ENCODE data around the gene WDR38. TPM values are rescaled to one million over a fixed set of nuclear protein-coding genes. Genes with fewer than 3 reads are reported as not detected.

The WDR38 gene
- polyA plus RNA-seq, 1 donor = not detected

DNA sequence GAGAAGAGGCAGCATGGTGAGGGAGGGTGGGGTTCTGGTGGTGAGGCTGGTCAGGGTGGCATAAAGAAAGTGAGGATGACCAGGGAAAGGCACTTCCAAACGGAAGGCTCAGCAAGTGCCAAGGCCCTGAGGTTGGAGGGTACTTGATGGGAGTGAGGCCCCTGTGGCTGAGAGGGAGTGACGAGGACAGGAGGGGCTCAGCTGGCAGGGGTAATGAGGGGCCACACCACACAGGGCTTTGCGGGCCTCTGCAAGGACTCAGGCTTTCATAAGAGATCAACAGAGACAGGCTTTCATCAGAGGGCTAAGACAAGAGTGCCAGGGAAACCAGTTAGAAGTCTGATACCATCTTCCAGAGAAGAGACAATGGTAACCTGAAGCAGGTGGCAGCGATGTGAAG is 32.3 kb downstream of the WDR38 start:
- Histone ChIP-seq H3K4me1 (ENCODE audit: control insufficient read depth, insufficient read depth, low read length) (no peaks in the 10 kb centered on the region), H3K9me3 (ENCODE audit: control insufficient read depth, low read depth, low read length) (no peaks in the 10 kb centered on the region), H3K36me3 (ENCODE audit: control insufficient read depth, insufficient read depth, low read length) (peaks cover 79% of the 10 kb centered on the region), H3K27ac (ENCODE audit: low read length) (no peak overlapping the region), H3K4me3 (ENCODE audit: low read length) (no peak overlapping the region), H3K27me3 (ENCODE audit: control insufficient read depth, insufficient read depth, low read length) (no peaks in the 10 kb centered on the region)
- WGBS (ENCODE audit: insufficient coverage, low lambda C conversion rate) = no CpG with 5 or more reads among the region's 4 CpGs
- no peak for DNase-seq

DNA sequence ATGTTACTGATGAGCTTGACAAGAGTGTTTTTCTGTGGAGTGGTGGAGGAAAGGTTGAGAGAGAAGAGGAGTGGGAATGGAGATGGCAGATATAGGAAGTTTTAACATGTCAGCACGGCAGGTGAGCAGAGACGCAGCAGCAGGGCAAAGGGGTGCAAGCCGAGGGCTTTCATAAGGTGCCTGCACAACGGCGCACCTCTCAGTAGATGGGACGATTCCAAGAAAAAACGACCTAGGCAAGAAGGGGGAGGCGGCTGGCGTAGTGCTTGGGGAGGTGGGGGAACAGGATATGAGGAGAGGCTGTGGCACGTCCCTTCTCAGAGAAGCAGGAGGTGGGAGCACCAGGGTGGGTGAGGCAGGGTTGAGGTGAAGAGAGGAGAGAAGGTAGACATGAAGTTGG is 33.2 kb downstream of the WDR38 start:
- WGBS (ENCODE audit: insufficient coverage, low lambda C conversion rate) = no CpG with 5 or more reads among the region's 10 CpGs
- Histone ChIP-seq H3K27me3 (ENCODE audit: control insufficient read depth, insufficient read depth, low read length) (no peaks in the 10 kb centered on the region), H3K36me3 (ENCODE audit: control insufficient read depth, insufficient read depth, low read length) (peaks cover 79% of the 10 kb centered on the region), H3K4me3 (ENCODE audit: low read length) (no peak overlapping the region), H3K27ac (ENCODE audit: low read length) (no peak overlapping the region), H3K4me1 (ENCODE audit: control insufficient read depth, insufficient read depth, low read length) (no peaks in the 10 kb centered on the region), H3K9me3 (ENCODE audit: control insufficient read depth, low read depth, low read length) (no peaks in the 10 kb centered on the region)
- no peak for DNase-seq

DNA sequence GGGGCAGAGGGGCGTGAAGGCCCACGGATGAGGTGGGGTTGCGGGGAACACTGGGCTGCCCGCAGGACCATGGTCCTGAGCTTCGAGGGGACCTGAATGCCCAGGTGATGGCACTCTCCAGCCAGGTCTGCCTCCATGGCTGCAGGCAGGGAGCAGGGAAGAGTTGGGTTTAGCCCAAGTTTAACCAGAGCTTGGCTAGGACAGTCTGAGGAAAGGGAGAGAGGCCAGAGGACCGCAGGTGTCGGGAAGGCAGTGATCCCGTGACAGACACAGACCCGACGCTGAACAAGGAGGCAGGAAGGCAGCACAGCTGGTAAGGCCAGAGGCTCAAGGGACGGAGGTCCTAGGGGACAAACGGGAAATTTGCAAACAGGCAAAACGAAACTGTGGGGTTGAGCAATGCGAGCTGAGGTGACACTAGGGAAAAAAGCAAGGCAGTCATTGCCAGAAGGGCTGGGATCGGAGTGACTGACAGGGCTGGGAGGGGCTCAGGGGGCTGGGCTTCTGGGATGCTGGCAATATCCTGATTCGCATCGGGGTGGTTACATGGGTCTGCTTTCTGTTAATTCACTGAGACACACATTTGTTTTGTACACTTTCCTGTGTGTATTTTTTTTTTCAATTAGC is 33.7 kb downstream of the WDR38 start:
- no peak for DNase-seq
- Histone ChIP-seq H3K27me3 (ENCODE audit: control insufficient read depth, insufficient read depth, low read length) (no peaks in the 10 kb centered on the region), H3K4me3 (ENCODE audit: low read length) (no peak overlapping the region), H3K27ac (ENCODE audit: low read length) (no peak overlapping the region), H3K4me1 (ENCODE audit: control insufficient read depth, insufficient read depth, low read length) (no peaks in the 10 kb centered on the region), H3K36me3 (ENCODE audit: control insufficient read depth, insufficient read depth, low read length) (peaks cover 76% of the 10 kb centered on the region), H3K9me3 (ENCODE audit: control insufficient read depth, low read depth, low read length) (no peaks in the 10 kb centered on the region)
- WGBS (ENCODE audit: insufficient coverage, low lambda C conversion rate) = 83% methylated on average over 4 of the region's 17 CpGs

DNA sequence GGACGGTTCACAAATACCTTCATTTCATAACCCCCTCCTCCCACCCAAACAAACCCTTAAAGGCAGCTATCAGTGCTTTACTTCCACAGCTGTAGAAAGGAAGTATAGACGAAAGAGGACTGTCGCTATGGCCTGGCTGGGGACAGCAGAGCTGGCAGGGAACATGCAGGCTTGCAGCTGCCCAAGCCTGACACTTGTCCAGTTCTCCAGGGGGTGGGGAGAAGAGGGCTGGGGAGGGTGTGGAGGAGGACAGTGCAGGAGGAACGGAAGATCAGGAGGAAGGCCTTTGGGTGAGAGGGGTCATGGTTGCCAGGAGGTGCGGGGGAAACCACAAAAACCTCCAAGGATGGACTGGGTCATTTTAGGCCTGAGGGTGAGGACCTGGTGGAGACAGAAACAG is 34.6 kb downstream of the WDR38 start:
- Histone ChIP-seq H3K4me3 (ENCODE audit: low read length) (no peak overlapping the region), H3K9me3 (ENCODE audit: control insufficient read depth, low read depth, low read length) (no peaks in the 10 kb centered on the region), H3K27me3 (ENCODE audit: control insufficient read depth, insufficient read depth, low read length) (no peaks in the 10 kb centered on the region), H3K36me3 (ENCODE audit: control insufficient read depth, insufficient read depth, low read length) (peaks cover 72% of the 10 kb centered on the region), H3K4me1 (ENCODE audit: control insufficient read depth, insufficient read depth, low read length) (no peaks in the 10 kb centered on the region), H3K27ac (ENCODE audit: low read length) (no peak overlapping the region)
- no CpG with 5 or more reads among the region's 5 CpGs for WGBS (ENCODE audit: insufficient coverage, low lambda C conversion rate)
- no peak for DNase-seq

DNA sequence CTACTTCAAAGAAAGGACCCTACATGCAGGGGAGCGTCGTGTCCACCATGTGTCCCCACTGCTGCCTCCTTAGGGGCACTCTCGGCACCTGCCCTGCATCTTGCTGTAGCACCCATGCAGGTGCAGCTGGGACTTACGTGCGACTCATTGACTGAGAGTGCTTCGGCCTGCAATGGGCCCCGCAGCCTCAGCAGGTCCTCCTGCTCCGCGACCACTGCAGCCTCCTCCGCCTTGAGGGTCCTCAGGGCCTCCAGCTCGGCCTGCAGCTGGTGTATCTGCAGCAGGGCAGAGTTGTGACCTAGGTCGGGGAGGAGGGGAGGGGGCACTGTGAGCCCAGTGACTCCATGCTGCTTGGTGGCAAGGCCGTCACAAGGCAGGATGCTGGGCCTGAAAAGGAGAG is 35.7 kb downstream of the WDR38 start:
- Histone ChIP-seq H3K4me1 (ENCODE audit: control insufficient read depth, insufficient read depth, low read length) (no peaks in the 10 kb centered on the region), H3K4me3 (ENCODE audit: low read length) (no peak overlapping the region), H3K36me3 (ENCODE audit: control insufficient read depth, insufficient read depth, low read length) (peaks cover 80% of the 10 kb centered on the region), H3K27me3 (ENCODE audit: control insufficient read depth, insufficient read depth, low read length) (no peaks in the 10 kb centered on the region), H3K27ac (ENCODE audit: low read length) (no peak overlapping the region), H3K9me3 (ENCODE audit: control insufficient read depth, low read depth, low read length) (no peaks in the 10 kb centered on the region)
- DNase-seq = no peak
- WGBS (ENCODE audit: insufficient coverage, low lambda C conversion rate) = no CpG with 5 or more reads among the region's 13 CpGs

DNA sequence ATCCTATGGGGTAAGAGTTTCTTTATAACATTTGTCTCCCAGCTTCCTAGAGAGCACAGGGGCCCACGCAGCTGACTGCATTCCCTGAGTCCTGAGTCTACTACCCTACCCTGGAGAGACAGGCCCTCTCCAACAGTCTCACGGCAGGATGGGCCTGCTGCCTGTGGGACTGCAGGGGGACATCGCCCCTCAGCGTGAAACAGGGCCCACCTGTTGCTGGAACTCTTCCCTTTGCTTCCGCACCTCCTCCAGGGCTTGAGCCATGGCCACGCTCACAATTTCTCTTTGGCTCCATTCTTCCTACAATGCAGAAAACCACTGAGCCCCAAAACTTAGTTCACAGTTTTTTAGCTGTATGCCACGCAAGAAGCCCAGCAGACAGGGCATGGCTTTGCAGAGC is 36.9 kb downstream of the WDR38 start:
- Histone ChIP-seq H3K36me3 (ENCODE audit: control insufficient read depth, insufficient read depth, low read length) (peaks cover 80% of the 10 kb centered on the region), H3K4me3 (ENCODE audit: low read length) (no peak overlapping the region), H3K27me3 (ENCODE audit: control insufficient read depth, insufficient read depth, low read length) (no peaks in the 10 kb centered on the region), H3K9me3 (ENCODE audit: control insufficient read depth, low read depth, low read length) (no peaks in the 10 kb centered on the region), H3K4me1 (ENCODE audit: control insufficient read depth, insufficient read depth, low read length) (no peaks in the 10 kb centered on the region), H3K27ac (ENCODE audit: low read length) (no peak overlapping the region)
- WGBS (ENCODE audit: insufficient coverage, low lambda C conversion rate) = no CpG with 5 or more reads among the region's 7 CpGs
- DNase-seq = no peak

DNA sequence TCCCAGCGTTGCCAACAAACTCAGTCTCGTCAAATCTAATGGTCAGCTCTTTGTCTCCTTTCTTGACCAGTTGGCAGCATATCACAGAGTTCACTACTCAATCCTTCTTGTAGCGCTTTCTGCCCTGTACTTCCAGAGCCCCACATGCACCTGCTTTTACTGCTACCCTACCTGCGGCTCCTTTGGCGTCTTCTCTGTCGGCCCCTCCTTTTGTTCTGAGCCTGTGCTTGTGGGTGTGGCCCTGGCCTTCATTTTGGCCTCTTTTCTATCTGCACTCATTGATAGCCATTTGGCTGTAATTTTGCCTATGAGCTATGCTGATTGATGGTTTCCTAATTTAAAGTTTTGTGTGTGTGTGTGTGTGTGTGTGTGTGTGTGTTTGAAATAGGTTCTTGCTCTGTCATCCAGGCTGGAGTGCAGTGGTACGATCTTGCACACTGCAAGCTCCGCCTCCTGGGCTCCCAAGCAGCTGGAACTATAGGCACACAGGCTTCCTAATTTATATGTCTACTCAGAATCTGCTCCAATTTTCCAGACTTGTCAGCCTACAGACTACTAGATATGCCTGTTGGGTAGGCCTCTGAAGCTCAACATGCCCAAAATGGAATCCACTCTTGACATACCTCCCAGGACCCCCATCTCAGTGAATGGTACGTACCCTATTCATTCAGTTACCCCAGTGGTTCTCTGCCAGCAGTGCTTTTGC is 40.9 kb downstream of the WDR38 start:
- no CpG with 5 or more reads among the region's 9 CpGs for WGBS (ENCODE audit: insufficient coverage, low lambda C conversion rate)

DNA sequence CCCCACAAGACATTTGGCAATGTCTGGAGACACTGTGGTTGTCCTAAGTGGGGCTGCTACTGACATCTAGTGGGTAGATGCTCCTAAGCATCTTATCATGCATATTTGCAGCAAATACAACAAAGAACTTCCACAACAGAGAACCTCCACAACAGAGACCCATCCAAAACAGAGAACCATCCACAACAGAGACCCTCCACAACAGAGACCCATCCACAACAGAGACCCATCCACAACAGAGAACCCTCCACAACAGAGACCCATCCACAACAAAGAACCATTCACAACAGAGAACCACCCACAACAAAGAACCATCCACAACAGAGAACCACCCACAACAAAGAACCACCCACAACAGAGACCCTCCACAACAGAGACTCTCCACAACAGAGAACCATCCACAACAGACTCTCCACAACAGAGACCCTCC is 41.5 kb downstream of the WDR38 start:
- no peak overlapping the region for H3K4me3 ChIP-seq (ENCODE audit: low read length)
- peak in 1 of 2 donors; percentile 11 for DNase-seq
- H3K27me3 ChIP-seq (ENCODE audit: control insufficient read depth, insufficient read depth, low read length) = no peaks in the 10 kb centered on the region
- peaks cover 62% of the 10 kb centered on the region for H3K36me3 ChIP-seq (ENCODE audit: control insufficient read depth, insufficient read depth, low read length)
- H3K4me1 ChIP-seq (ENCODE audit: control insufficient read depth, insufficient read depth, low read length) = peaks cover 10% of the 10 kb centered on the region
- no peaks in the 10 kb centered on the region for H3K9me3 ChIP-seq (ENCODE audit: control insufficient read depth, low read depth, low read length)
- no peak overlapping the region for H3K27ac ChIP-seq (ENCODE audit: low read length)

More for the DNA sequence above, 40.9 kb downstream of the WDR38 start:
- Histone ChIP-seq H3K27me3 (ENCODE audit: control insufficient read depth, insufficient read depth, low read length) (no peaks in the 10 kb centered on the region), H3K4me1 (ENCODE audit: control insufficient read depth, insufficient read depth, low read length) (peaks cover 10% of the 10 kb centered on the region), H3K9me3 (ENCODE audit: control insufficient read depth, low read depth, low read length) (no peaks in the 10 kb centered on the region), H3K36me3 (ENCODE audit: control insufficient read depth, insufficient read depth, low read length) (peaks cover 62% of the 10 kb centered on the region), H3K4me3 (ENCODE audit: low read length) (no peak overlapping the region), H3K27ac (ENCODE audit: low read length) (no peak overlapping the region)
- no peak for DNase-seq

DNA sequence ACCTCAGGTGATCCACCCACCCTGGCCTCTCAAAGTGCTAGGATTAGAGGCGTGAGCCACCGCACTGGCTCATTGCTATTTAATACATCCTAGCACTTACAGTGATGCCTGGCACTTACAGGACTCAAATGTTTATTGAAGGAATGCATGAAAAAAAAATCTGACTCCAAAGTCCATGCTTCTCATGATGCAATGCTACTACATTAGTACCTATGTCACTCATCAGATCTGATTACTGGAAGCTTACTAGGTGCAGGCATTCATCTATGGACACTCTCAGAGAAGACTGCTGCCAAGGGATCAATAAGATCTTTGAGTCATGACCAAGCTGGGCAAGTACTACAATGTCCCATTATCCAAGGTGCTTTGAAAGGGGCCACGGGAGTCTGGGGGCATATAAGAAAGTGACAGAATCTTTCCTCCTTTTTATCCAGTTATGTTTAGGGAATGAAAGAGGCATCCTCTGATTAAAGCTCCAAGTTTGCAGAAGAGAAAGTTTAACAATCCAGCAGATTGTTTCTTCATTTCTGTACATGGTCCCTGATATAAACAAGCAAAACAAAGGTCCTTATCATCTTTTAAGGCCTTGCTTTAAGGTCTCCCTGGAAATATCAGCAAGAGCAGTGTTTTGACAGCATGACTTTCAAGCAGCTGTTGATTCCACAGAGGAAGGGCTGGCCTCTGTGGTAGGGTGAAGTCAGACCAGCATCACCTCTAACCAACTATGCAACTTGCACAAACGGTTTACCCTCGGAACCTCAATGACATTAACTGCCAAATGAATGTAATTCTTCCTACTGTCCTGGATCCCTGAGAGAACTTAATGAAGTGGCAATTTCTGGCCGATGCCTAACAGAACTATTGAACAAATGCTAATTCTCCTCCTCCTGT is 44.6 kb downstream of the WDR38 start:
- Histone ChIP-seq H3K27ac (ENCODE audit: low read length) (peak overlapping the region; percentile 5), H3K36me3 (ENCODE audit: control insufficient read depth, insufficient read depth, low read length) (peaks cover 52% of the 10 kb centered on the region), H3K9me3 (ENCODE audit: control insufficient read depth, low read depth, low read length) (no peaks in the 10 kb centered on the region), H3K4me1 (ENCODE audit: control insufficient read depth, insufficient read depth, low read length) (peaks cover 10% of the 10 kb centered on the region), H3K27me3 (ENCODE audit: control insufficient read depth, insufficient read depth, low read length) (no peaks in the 10 kb centered on the region), H3K4me3 (ENCODE audit: low read length) (no peak overlapping the region)
- peak; percentile 74 to 90 for DNase-seq
- 40% methylated on average over 1 of the region's 6 CpGs for WGBS (ENCODE audit: insufficient coverage, low lambda C conversion rate)

DNA sequence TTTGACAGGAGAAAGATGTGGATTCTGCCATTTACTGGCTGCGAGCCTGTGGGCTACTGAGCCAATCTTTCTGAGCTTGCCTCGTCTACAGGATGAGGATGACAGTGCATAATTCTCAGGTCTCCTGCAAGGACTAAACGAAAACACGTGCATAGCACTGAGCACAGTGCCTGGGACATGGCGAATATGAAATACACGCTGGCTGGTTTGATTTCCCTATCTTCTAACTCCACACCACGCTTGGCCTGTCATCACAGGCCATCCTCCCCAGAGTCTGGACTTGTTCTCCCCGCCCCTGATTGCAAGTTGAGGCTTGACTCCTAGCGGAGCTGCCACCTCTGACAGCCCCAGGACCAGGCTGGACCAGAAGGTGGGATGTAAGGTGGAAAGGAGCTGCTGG is 46.6 kb downstream of the WDR38 start:
- no peaks in the 10 kb centered on the region for H3K9me3 ChIP-seq (ENCODE audit: control insufficient read depth, low read depth, low read length)
- no peak overlapping the region for H3K4me3 ChIP-seq (ENCODE audit: low read length)
- peaks cover 47% of the 10 kb centered on the region for H3K36me3 ChIP-seq (ENCODE audit: control insufficient read depth, insufficient read depth, low read length)
- peaks cover 10% of the 10 kb centered on the region for H3K4me1 ChIP-seq (ENCODE audit: control insufficient read depth, insufficient read depth, low read length)
- no peak for DNase-seq
- no peaks in the 10 kb centered on the region for H3K27me3 ChIP-seq (ENCODE audit: control insufficient read depth, insufficient read depth, low read length)
- no CpG with 5 or more reads among the region's 9 CpGs for WGBS (ENCODE audit: insufficient coverage, low lambda C conversion rate)
- H3K27ac ChIP-seq (ENCODE audit: low read length) = no peak overlapping the region
